Adrenal gland (tissue), 5 donors: ENCODE results near the gene ZMYM1.

Source experiments
- POLR2A ChIP-seq, 2 donors: fragments of 450-650 bp; IDR thresholded peaks; one replicate each; pipeline ENCODE4 v1.6.1; 2017; ENCODE audit warnings: antibody characterized with exemption in 2 of 2, mild to moderate bottlenecking in 2 of 2, moderate library complexity in 1 of 2
- TF ChIP-seq, protein P1 (sequence below), 6 experiments: fragments of 450-650 bp in 4 of 6; fragments of 200-600 bp in 2 of 6; sonication (generic) in 1 of 6; IDR thresholded peaks; 1 replicate in 5 of 6; 2 replicates in 1 of 6; pipeline versions ENCODE4 v1.5.1 to v1.8.0; 2016 to 2021; ENCODE audit warnings: antibody characterized with exemption in 6 of 6, mild to moderate bottlenecking in 2 of 6, moderate library complexity in 1 of 6
- donor health status: DM: no; HTN: no; CAD: no.

DNA sequence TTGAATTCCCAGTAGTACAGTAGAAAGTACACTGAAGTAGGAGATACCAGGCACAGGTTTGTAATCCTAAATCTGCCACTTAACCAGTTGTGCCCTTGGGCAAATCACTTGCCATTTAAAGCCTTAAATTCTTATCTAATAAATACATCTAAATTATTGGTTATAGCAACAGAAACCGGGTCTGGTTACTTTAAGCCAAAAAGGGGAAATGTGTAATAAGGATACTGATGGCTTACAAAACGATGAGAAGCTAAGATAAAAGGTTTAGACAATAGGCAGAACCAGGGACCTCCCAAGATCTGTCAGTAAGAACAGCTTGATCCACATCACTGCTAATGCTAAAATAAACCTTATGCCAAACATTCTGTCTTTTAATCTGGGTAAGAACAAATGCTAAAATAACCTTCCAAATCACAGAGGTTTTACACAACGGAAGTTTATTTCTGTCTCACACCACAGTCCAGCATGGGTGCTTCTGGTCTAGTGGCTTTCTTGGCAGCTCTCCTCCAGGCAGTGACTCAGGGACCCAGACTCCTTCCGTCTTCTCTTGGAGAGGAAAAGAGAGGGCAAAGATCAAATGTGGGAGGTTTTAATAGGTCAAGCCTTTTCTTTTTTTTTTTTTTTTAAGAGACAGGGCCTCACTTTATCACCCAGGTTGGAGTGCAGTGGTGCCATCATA lies 16.5 kb upstream of the ZMYM1 start:
- TF ChIP-seq, protein P1, sequence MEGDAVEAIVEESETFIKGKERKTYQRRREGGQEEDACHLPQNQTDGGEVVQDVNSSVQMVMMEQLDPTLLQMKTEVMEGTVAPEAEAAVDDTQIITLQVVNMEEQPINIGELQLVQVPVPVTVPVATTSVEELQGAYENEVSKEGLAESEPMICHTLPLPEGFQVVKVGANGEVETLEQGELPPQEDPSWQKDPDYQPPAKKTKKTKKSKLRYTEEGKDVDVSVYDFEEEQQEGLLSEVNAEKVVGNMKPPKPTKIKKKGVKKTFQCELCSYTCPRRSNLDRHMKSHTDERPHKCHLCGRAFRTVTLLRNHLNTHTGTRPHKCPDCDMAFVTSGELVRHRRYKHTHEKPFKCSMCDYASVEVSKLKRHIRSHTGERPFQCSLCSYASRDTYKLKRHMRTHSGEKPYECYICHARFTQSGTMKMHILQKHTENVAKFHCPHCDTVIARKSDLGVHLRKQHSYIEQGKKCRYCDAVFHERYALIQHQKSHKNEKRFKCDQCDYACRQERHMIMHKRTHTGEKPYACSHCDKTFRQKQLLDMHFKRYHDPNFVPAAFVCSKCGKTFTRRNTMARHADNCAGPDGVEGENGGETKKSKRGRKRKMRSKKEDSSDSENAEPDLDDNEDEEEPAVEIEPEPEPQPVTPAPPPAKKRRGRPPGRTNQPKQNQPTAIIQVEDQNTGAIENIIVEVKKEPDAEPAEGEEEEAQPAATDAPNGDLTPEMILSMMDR (IDR thresholded peaks at IDR 0.05), result no peak
- no peak for TF ChIP-seq POLR2A (IDR thresholded peaks at IDR 0.05)
